ENCODE data around the gene SELENOM.
"Not testable (repeated sequence)": the region's sequence is repeated elsewhere in the genome, so short reads cannot be mapped to it uniquely, and the experiment has no call there.

Gene SELENOM

GRCh38 chr22:31062566-31063230, 44.7 kb downstream of the SELENOM start:
- H3K4me3 Mint-ChIP-seq: no peak overlapping the region
- no peaks in the 10 kb centered on the region for H3K27me3 Mint-ChIP-seq
- no peaks in the 10 kb centered on the region for H3K4me1 Mint-ChIP-seq (ENCODE audit: low read depth)
- peaks cover 7% of the 10 kb centered on the region for H3K9me3 Mint-ChIP-seq
- no peak overlapping the region for H3K27ac Mint-ChIP-seq
- no peaks in the 10 kb centered on the region for H3K36me3 Mint-ChIP-seq (ENCODE audit: low read depth)

DNA sequence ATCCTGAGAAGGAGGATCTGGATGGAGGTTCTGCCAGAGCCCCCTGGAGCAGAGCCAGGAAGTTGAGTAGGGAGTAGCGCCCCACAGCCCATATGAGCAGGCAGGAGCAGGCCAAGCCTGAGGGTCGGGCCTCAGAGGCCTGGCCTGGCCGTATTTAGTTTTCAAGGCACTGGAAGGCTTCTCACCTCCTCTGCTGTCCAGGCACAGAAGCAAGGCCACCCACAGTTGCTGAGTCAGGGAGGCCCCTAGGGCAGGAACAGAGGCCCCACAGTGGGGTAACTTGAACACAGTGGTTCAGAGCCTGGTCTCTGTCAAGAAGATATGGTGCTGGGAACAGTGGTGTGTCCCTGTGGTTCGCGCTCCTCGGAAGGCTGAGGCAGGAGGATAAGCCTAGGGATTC, 47.7 kb downstream of the SELENOM start:
- not testable (repeated sequence) for H3K36me3 Mint-ChIP-seq (ENCODE audit: low read depth); H3K27ac Mint-ChIP-seq; H3K9me3 Mint-ChIP-seq; H3K27me3 Mint-ChIP-seq; H3K4me3 Mint-ChIP-seq; H3K4me1 Mint-ChIP-seq (ENCODE audit: low read depth)

DNA sequence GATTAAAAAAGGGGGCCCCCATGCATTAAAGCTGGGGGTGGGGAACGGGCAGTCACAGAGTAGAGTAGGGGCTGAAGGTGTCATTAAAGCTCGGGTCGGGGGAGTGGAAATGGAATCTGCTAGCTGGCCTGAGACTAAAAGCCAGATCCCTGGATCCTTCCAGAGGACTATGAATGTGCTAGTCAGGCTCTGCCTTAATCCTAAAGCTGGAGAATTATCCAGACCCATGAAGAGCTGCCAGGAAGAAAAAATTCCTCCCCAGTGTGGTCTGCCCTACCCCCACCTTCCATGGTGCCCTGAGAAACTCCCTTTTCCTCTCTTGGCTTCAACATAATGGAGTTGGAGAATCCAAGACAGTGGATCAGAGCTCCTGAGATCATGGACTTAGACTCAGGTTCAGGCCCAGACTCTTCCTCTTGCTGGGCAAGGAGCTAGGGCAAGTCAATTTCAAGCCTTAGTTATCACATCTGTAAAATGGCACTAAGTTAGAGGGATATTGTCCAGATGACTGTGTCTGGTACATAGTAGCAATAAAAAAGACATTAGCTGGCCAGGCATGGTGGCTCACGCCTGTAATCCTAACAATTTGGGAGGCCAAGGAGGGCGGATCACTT, 50.3 kb downstream of the SELENOM start:
- Mint-ChIP-seq H3K4me1 (ENCODE audit: low read depth) (no peaks in the 10 kb centered on the region), H3K36me3 (ENCODE audit: low read depth) (no peaks in the 10 kb centered on the region), H3K27ac (no peak overlapping the region), H3K27me3 (no peaks in the 10 kb centered on the region), H3K9me3 (no peaks in the 10 kb centered on the region), H3K4me3 (no peak overlapping the region)

DNA sequence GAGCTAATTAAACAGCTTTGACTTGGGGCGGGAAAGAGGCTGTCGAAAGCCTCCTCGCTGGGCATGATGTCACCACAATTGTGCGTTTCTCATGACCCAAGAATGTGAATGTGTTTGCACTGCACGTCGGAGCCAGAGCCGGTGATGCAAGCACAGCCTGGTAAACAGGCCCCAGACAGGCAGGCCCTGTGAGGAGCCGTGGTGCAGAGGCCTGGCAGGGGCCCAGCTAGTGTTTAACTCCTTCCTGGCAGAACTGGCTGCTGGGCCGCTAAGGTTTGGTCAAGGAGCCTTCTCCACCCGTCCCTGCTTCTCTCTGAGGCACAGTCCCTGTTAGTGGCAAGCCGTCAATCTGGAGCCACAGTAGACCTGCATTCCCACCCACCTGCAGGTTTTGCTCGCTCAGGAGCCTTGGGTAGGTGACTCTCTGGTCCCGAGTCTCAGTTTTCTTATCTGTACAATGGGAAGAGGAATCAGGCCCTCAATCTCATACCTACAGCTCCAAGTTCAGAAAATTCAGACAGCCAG, 51.7 kb downstream of the SELENOM start:
- H3K4me3 Mint-ChIP-seq: no peak overlapping the region
- no peaks in the 10 kb centered on the region for H3K36me3 Mint-ChIP-seq (ENCODE audit: low read depth)
- no peaks in the 10 kb centered on the region for H3K27me3 Mint-ChIP-seq
- H3K27ac Mint-ChIP-seq: no peak overlapping the region
- no peaks in the 10 kb centered on the region for H3K4me1 Mint-ChIP-seq (ENCODE audit: low read depth)
- H3K9me3 Mint-ChIP-seq: no peaks in the 10 kb centered on the region

- Mint-ChIP-seq H3K9me3 (no peaks in the 10 kb centered on the region), H3K36me3 (ENCODE audit: low read depth) (no peaks in the 10 kb centered on the region), H3K27me3 (no peaks in the 10 kb centered on the region), H3K4me3 (no peak overlapping the region), H3K4me1 (ENCODE audit: low read depth) (no peaks in the 10 kb centered on the region), H3K27ac (no peak overlapping the region)
These were observed 52.2 kb downstream of the SELENOM start for GRCh38 chr22:31055117-31055634.
